Measurements from ENCODE around the gene AFAP1. TPM values are rescaled to one million over a fixed set of nuclear protein-coding genes. Genes with fewer than 3 reads are reported as not detected.

Gene AFAP1
- total RNA-seq, 1 donor from 2014 or later, result 0.24 TPM

GRCh38 chr4:7758476-7758875, 181.2 kb downstream of the AFAP1 start:
- DNase-seq (no peak), ATAC-seq (ENCODE audit: low read depth) (no peak)
- Mint-ChIP-seq H3K27ac (no peak overlapping the region), H3K4me1 (peaks cover 3% of the 10 kb centered on the region), H3K36me3 (ENCODE audit: low read depth) (no peaks in the 10 kb centered on the region), H3K4me3 (no peak overlapping the region), H3K9me3 (no peaks in the 10 kb centered on the region), H3K27me3 (peaks cover 9% of the 10 kb centered on the region)
- POLR2A ChIA-PET, result no interaction called here
- intact Hi-C loops (cut with micrococcal nuclease), result no loop called here
- CTCF ChIA-PET, result interaction anchor here (0.6 kb wide), 1 partner anchor 164 kb away, joined by 3 read pairs; no protein-coding TSS in a partner anchor
- no peak for TF ChIP-seq CTCF (IDR thresholded peaks at IDR 0.05)

- no peak for ATAC-seq (ENCODE audit: low read depth)
- H3K4me3 Mint-ChIP-seq, result no peak overlapping the region
- ChIA-PET POLR2A (no interaction called here), CTCF (interaction anchor here (0.6 kb wide), 1 partner anchor 165 kb away, joined by 3 read pairs; no protein-coding TSS in a partner anchor)
- TF ChIP-seq CTCF (IDR thresholded peaks at IDR 0.05), result no peak
- peaks cover 9% of the 10 kb centered on the region for H3K27me3 Mint-ChIP-seq
- H3K4me1 Mint-ChIP-seq, result peaks cover 3% of the 10 kb centered on the region
- no peak overlapping the region for H3K27ac Mint-ChIP-seq
- H3K36me3 Mint-ChIP-seq (ENCODE audit: low read depth), result no peaks in the 10 kb centered on the region
- DNase-seq, result no peak
- intact Hi-C loops (cut with micrococcal nuclease), result no loop called here
- H3K9me3 Mint-ChIP-seq, result no peaks in the 10 kb centered on the region
These were observed 181.9 kb downstream of the AFAP1 start for GRCh38 chr4:7757501-7758471.

GRCh38 chr4:7756561-7757355, 182.9 kb downstream of the AFAP1 start:
- Mint-ChIP-seq H3K36me3 (ENCODE audit: low read depth) (no peaks in the 10 kb centered on the region), H3K4me3 (no peak overlapping the region), H3K4me1 (peaks cover 3% of the 10 kb centered on the region)

GRCh38 chr4:7756071-7756470, 183.6 kb downstream of the AFAP1 start:
- no peaks in the 10 kb centered on the region for H3K36me3 Mint-ChIP-seq (ENCODE audit: low read depth)

More at GRCh38 chr4:7756561-7757355, 182.9 kb downstream of the AFAP1 start:
- no peak for ATAC-seq (ENCODE audit: low read depth)
- Mint-ChIP-seq H3K27me3 (peaks cover 8% of the 10 kb centered on the region), H3K9me3 (no peaks in the 10 kb centered on the region), H3K27ac (no peak overlapping the region)
- intact Hi-C loops (cut with micrococcal nuclease), result no loop called here
- no peak for TF ChIP-seq CTCF (IDR thresholded peaks at IDR 0.05)
- no peak for DNase-seq
- ChIA-PET POLR2A (no interaction called here), CTCF (no interaction called here)

More at GRCh38 chr4:7756071-7756470, 183.6 kb downstream of the AFAP1 start:
- TF ChIP-seq CTCF (IDR thresholded peaks at IDR 0.05), result no peak
- no peak for ATAC-seq (ENCODE audit: low read depth)
- Mint-ChIP-seq H3K27me3 (peaks cover 4% of the 10 kb centered on the region), H3K9me3 (no peaks in the 10 kb centered on the region), H3K27ac (no peak overlapping the region), H3K4me1 (peaks cover 3% of the 10 kb centered on the region), H3K4me3 (no peak overlapping the region)
- ChIA-PET POLR2A (no interaction called here), CTCF (no interaction called here)
- DNase-seq, result no peak
- intact Hi-C loops (cut with micrococcal nuclease), result no loop called here
